HG03439 (cell line): ENCODE measurements around the gene KCNQ1.

ENCODE experiments used
- ATAC-seq: cut with Tn5 transposase; IDR thresholded peaks from one replicate; pipeline ENCODE4 v1.9.1; 2021; ENCODE audit warnings: mild to moderate bottlenecking, moderate library complexity; ENCODE audit not compliant: unreplicated experiment

The KCNQ1 gene

GRCh38 chr11:2443406-2443805, 1.4 kb upstream of the KCNQ1 start:
- no peak for ATAC-seq

- ATAC-seq, result no peak
Measured at GRCh38 chr11:2443881-2444820, 657 bp upstream of the KCNQ1 start, which contains the start of gene TRPM5. TRPM5 (minus strand) TSS chr11:2444514; CDS start chr11:2423036, 21,478 bp downstream.

GRCh38 chr11:2445746-2446551, 1.1 kb downstream of the KCNQ1 start:
- no peak for ATAC-seq

GRCh38 chr11:2446590-2447252, 1.9 kb downstream of the KCNQ1 start:
- no peak for ATAC-seq

- ATAC-seq, result no peak
Measured at GRCh38 chr11:2447253-2447950, 2.6 kb downstream of the KCNQ1 start.

- ATAC-seq, result no peak
Measured at GRCh38 chr11:2447951-2448650, 3.3 kb downstream of the KCNQ1 start.

GRCh38 chr11:2448661-2449547, 4.1 kb downstream of the KCNQ1 start:
- ATAC-seq, result no peak

GRCh38 chr11:2449548-2450320, 4.9 kb downstream of the KCNQ1 start:
- no peak for ATAC-seq

GRCh38 chr11:2450321-2451041, 5.7 kb downstream of the KCNQ1 start:
- ATAC-seq, result no peak

GRCh38 chr11:2451336-2451735, 6.5 kb downstream of the KCNQ1 start:
- no peak for ATAC-seq

GRCh38 chr11:2451916-2452315, 7.1 kb downstream of the KCNQ1 start:
- ATAC-seq, result no peak

GRCh38 chr11:2452321-2453012, 7.7 kb downstream of the KCNQ1 start:
- no peak for ATAC-seq

- no peak for ATAC-seq
Measured at GRCh38 chr11:2453436-2453835, 8.6 kb downstream of the KCNQ1 start.

GRCh38 chr11:2458321-2458720, 13.5 kb downstream of the KCNQ1 start:
- no peak for ATAC-seq

GRCh38 chr11:2459016-2459725, 14.4 kb downstream of the KCNQ1 start:
- ATAC-seq, result no peak

GRCh38 chr11:2459796-2460531, 15.2 kb downstream of the KCNQ1 start:
- ATAC-seq, result no peak
